Small intestine (tissue), 7 donors: ENCODE measurements around the gene POLR1G. TPM values are rescaled to one million over a fixed set of nuclear protein-coding genes. Genes with fewer than 3 reads are reported as not detected.

Experiments
- DNase-seq, 2 donors: peaks; one replicate each; pipeline versions ENCODE4 v3.0.0 to v3.0.0-alpha.2; 2013
- FAIRE-seq: peaks from 2 replicates; lab custom pipeline; 2012; peaks lifted over from hg19 to GRCh38; lab: Jason Lieb, UNC
- H3K27ac ChIP-seq, 3 donors: one replicate each; pipeline ENCODE4 v1.5.1; 2013; ENCODE audit warnings: low read length in 2 of 3, mild to moderate bottlenecking in 2 of 3, control low read depth in 1 of 3, inconsistent platforms in 1 of 3, low read depth in 1 of 3, moderate library complexity in 1 of 3
- H3K27me3 ChIP-seq, 3 donors: one replicate each; pipeline ENCODE4 v1.6.1; 2013; ENCODE audit warnings: low read length in 3 of 3, inconsistent platforms in 1 of 3; ENCODE audit not compliant: control insufficient read depth in 3 of 3, insufficient read depth in 3 of 3
- H3K36me3 ChIP-seq, 3 donors: one replicate each; pipeline ENCODE4 v1.6.1; 2013; ENCODE audit warnings: low read length in 3 of 3, inconsistent platforms in 1 of 3, low read depth in 1 of 3, mild to moderate bottlenecking in 1 of 3, moderate library complexity in 1 of 3; ENCODE audit not compliant: control insufficient read depth in 3 of 3, insufficient read depth in 2 of 3
- H3K4me1 ChIP-seq, 3 donors: one replicate each; pipeline ENCODE4 v1.6.1; 2013; ENCODE audit warnings: low read length in 2 of 3, inconsistent platforms in 1 of 3, low read depth in 1 of 3, mild to moderate bottlenecking in 1 of 3, moderate library complexity in 1 of 3; ENCODE audit not compliant: control insufficient read depth in 3 of 3, insufficient read depth in 2 of 3
- H3K4me3 ChIP-seq, 3 donors: one replicate each; pipeline ENCODE4 v1.5.1; 2013; ENCODE audit warnings: low read length in 3 of 3, control low read depth in 1 of 3, inconsistent platforms in 1 of 3, low read depth in 1 of 3, mild to moderate bottlenecking in 1 of 3, moderate library complexity in 1 of 3
- H3K9me3 ChIP-seq, 2 donors: one replicate each; pipeline ENCODE4 v1.6.1; 2013; ENCODE audit warnings: low read depth in 1 of 2, low read length in 1 of 2; ENCODE audit not compliant: control insufficient read depth in 2 of 2, insufficient read depth in 1 of 2
- WGBS, 3 donors: extraction: QIAGEN DNeasy Blood & Tissue Kit; methylation state at CpG; one replicate each; pipeline ENCODE4 v1.1.7; 2013; 5-methylcytosine and 5-hydroxymethylcytosine counted together
- polyA plus RNA-seq, 4 donors: library from polyadenylated mRNA; stranded (reverse) in 3 of 4; unstranded in 1 of 4; fragments of 200-250 nt in 3 of 4; fragments of 120-200 nt in 1 of 4; gene quantifications; one replicate each; pipeline versions ENCODE4 v1.2.1 to v1.2.3, GENCODE V29; 2013
- donor health status: healthy with polysubstance abuse.
- donor health status: control.
- donor health status: control.
- donor health status: Bipolar disorder and iron deficiency.
- donor health status: healthy.

The POLR1G gene
- polyA plus RNA-seq, 4 donors, result 0.27 to 4.1 (median 1.9) TPM

GRCh38 chr19:45364696-45365095 lies 41.7 kb upstream of the POLR1G start:
- Histone ChIP-seq H3K36me3 (peaks cover 2 to 58% (median 6%) of the 10 kb centered on the region in 3 donors), H3K4me3 (no peak overlapping the region), H3K27ac (no peak overlapping the region), H3K4me1 (no peaks in the 10 kb centered on the region), H3K9me3 (no peaks in the 10 kb centered on the region), H3K27me3 (no peaks in the 10 kb centered on the region)
- no peak for FAIRE-seq
- 85 to 92% (median 86%) methylated on average over 12 of the region's 12 CpGs for WGBS, 3 donors
- no peak for DNase-seq

GRCh38 chr19:45368127-45368526 lies 38.3 kb upstream of the POLR1G start:
- no peak for FAIRE-seq
- no peaks in the 10 kb centered on the region for H3K9me3 ChIP-seq
- 94 to 98% (median 96%) methylated on average over 4 of the region's 4 CpGs for WGBS, 3 donors
- H3K4me3 ChIP-seq, result no peak overlapping the region
- no peak overlapping the region for H3K27ac ChIP-seq
- no peak for DNase-seq
- no peaks in the 10 kb centered on the region for H3K4me1 ChIP-seq
- H3K36me3 ChIP-seq, result peaks cover 0 to 36% (median 3%) of the 10 kb centered on the region in 3 donors
- H3K27me3 ChIP-seq, result no peaks in the 10 kb centered on the region

GRCh38 chr19:45368737-45369340 lies 37.6 kb upstream of the POLR1G start:
- Histone ChIP-seq H3K27me3 (no peaks in the 10 kb centered on the region), H3K9me3 (no peaks in the 10 kb centered on the region), H3K4me3 (no peak overlapping the region), H3K27ac (no peak overlapping the region), H3K4me1 (no peaks in the 10 kb centered on the region), H3K36me3 (peaks cover 0 to 30% (median 0%) of the 10 kb centered on the region in 3 donors)
- DNase-seq, result no peak
- FAIRE-seq, result no peak
- 93 to 98% (median 94%) methylated on average over 11 of the region's 11 CpGs for WGBS, 3 donors

- whole genome bisulfite sequencing, 3 donors, result 3 to 4% (median 4%) methylated on average over 55 of the region's 55 CpGs
- H3K27ac ChIP-seq, result peak within 1 kb of the TSS; percentile 54 to 87 (median 84)
- peak within 1 kb of the TSS; percentile 84 to 91 (median 89) for H3K4me3 ChIP-seq
- DNase-seq (peak; percentile 99 to 100), FAIRE-seq (no peak)
- peaks cover 0 to 14% (median 0%) of the 10 kb centered on the region in 3 donors for H3K36me3 ChIP-seq
- H3K27me3 ChIP-seq, result no peaks in the 10 kb centered on the region
- H3K9me3 ChIP-seq, result no peaks in the 10 kb centered on the region
- no peaks in the 10 kb centered on the region for H3K4me1 ChIP-seq
Measured at GRCh38 chr19:45370410-45371204, 35.8 kb upstream of the POLR1G start, which contains the start of gene ERCC2. Gene ERCC2 (minus strand): TSS chr19:45370573. CDS start chr19:45370540, 33 bp downstream.

GRCh38 chr19:45376045-45376724 lies 30.3 kb upstream of the POLR1G start:
- 51 to 76% (median 73%) methylated on average over 13 of the region's 13 CpGs for WGBS, 3 donors
- no peak for FAIRE-seq
- no peak for DNase-seq

GRCh38 chr19:45380107-45380506 lies 26.3 kb upstream of the POLR1G start:
- 83 to 100% (median 86%) methylated on average over 1 of the region's 1 CpG for WGBS, 3 donors

More at GRCh38 chr19:45376045-45376724, 30.3 kb upstream of the POLR1G start:
- H3K36me3 ChIP-seq, result peaks cover 0 to 2% (median 0%) of the 10 kb centered on the region in 3 donors
- H3K27me3 ChIP-seq, result no peaks in the 10 kb centered on the region
- no peaks in the 10 kb centered on the region for H3K9me3 ChIP-seq
- H3K4me1 ChIP-seq, result no peaks in the 10 kb centered on the region
- no peak overlapping the region for H3K27ac ChIP-seq
- H3K4me3 ChIP-seq, result no peak overlapping the region

GRCh38 chr19:45382426-45382825 lies 24.0 kb upstream of the POLR1G start:
- H3K27ac ChIP-seq, result no peak overlapping the region
- 91 to 97% (median 95%) methylated on average over 29 of the region's 29 CpGs for WGBS, 3 donors
- H3K36me3 ChIP-seq, result peaks cover 0 to 2% (median 0%) of the 10 kb centered on the region in 3 donors
- H3K9me3 ChIP-seq, result no peaks in the 10 kb centered on the region
- FAIRE-seq (no peak), DNase-seq (no peak)
- no peak overlapping the region for H3K4me3 ChIP-seq
- H3K27me3 ChIP-seq, result peaks cover 10 to 19% (median 12%) of the 10 kb centered on the region in 3 donors
- H3K4me1 ChIP-seq, result no peaks in the 10 kb centered on the region

More at GRCh38 chr19:45380107-45380506, 26.3 kb upstream of the POLR1G start:
- peaks cover 2 to 7% (median 3%) of the 10 kb centered on the region in 3 donors for H3K27me3 ChIP-seq
- H3K4me1 ChIP-seq, result no peaks in the 10 kb centered on the region
- H3K36me3 ChIP-seq, result peaks cover 0 to 2% (median 0%) of the 10 kb centered on the region in 3 donors
- H3K9me3 ChIP-seq, result no peaks in the 10 kb centered on the region
- no peak overlapping the region for H3K4me3 ChIP-seq
- H3K27ac ChIP-seq, result no peak overlapping the region
- DNase-seq (no peak), FAIRE-seq (no peak)
